ENCODE measurements around the gene P2RX1.

GRCh38 chr17:3905017-3905520 is 11.2 kb downstream of the P2RX1 start:
- TF ChIP-seq BHLHE40 (IDR thresholded peaks at IDR 0.05; ENCODE audit: borderline replicate concordance) (no peak), ZNF384 (IDR thresholded peaks at IDR 0.05) (no peak)

Measured in HEK293T (cell line).